ENCODE data around the gene RASA3. TPM values are rescaled to one million over a fixed set of nuclear protein-coding genes. Genes with fewer than 3 reads are reported as not detected.

Gene RASA3
- total and polyA plus RNA-seq, 9 of the 15 experiments (the other 6 are each of a cell fraction or from before 2014, with no cell fraction given), result 0.72 to 25.3 (median 14.4) TPM

DNA sequence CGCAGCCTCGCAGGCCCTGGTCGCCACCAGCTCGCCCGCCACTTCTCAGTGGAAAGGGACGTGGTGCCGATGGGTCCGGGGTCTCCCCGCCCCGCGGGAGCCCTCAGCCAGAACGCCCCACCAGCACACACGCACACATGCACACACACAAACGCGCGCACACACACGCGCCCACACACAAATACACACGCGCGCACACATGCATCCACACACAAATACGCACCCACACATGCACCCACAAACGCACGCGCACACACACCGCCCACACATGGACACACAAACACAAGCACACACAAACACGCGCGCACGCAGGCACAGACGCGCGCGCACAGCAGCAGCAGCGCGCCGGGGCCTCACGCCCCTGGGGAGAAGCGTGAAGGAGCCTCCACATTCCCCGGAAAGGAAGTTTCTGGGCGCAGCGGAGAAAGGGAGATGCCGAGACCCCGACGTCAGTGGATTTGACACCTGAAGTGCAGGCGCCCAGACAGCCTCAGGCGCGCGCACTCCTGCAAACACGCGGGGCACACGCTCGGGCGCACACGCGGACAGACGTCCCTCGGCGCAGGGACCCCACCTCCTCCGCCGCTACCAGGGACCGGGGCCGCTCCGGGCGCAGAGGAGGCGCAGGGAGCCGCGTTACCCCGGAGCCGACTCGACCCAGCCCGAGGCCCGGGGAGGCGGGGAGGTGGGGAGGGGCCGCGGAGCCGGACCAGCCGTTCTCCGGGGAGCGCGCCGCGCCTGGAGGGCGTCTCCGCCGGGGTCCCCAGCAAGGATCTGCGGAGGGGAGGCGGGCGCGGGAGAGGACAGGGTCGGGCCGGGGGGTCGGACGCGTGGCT lies 622 bp downstream of the RASA3 start (continued):
- TF ChIP-seq, protein P1, sequence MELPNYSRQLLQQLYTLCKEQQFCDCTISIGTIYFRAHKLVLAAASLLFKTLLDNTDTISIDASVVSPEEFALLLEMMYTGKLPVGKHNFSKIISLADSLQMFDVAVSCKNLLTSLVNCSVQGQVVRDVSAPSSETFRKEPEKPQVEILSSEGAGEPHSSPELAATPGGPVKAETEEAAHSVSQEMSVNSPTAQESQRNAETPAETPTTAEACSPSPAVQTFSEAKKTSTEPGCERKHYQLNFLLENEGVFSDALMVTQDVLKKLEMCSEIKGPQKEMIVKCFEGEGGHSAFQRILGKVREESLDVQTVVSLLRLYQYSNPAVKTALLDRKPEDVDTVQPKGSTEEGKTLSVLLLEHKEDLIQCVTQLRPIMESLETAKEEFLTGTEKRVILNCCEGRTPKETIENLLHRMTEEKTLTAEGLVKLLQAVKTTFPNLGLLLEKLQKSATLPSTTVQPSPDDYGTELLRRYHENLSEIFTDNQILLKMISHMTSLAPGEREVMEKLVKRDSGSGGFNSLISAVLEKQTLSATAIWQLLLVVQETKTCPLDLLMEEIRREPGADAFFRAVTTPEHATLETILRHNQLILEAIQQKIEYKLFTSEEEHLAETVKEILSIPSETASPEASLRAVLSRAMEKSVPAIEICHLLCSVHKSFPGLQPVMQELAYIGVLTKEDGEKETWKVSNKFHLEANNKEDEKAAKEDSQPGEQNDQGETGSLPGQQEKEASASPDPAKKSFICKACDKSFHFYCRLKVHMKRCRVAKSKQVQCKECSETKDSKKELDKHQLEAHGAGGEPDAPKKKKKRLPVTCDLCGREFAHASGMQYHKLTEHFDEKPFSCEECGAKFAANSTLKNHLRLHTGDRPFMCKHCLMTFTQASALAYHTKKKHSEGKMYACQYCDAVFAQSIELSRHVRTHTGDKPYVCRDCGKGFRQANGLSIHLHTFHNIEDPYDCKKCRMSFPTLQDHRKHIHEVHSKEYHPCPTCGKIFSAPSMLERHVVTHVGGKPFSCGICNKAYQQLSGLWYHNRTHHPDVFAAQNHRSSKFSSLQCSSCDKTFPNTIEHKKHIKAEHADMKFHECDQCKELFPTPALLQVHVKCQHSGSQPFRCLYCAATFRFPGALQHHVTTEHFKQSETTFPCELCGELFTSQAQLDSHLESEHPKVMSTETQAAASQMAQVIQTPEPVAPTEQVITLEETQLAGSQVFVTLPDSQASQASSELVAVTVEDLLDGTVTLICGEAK (IDR thresholded peaks at IDR 0.05), result 0 out of 2 replicates have a peak, but pooled peaks have one; percentile 14
- TF ChIP-seq, protein P1 (CRISPR knock-in tag; IDR thresholded peaks at IDR 0.05), result no peak
- TF ChIP-seq ZFX (CRISPR knock-in tag; IDR thresholded peaks at IDR 0.05), result peak; percentile 37
- TF ChIP-seq, protein P2, sequence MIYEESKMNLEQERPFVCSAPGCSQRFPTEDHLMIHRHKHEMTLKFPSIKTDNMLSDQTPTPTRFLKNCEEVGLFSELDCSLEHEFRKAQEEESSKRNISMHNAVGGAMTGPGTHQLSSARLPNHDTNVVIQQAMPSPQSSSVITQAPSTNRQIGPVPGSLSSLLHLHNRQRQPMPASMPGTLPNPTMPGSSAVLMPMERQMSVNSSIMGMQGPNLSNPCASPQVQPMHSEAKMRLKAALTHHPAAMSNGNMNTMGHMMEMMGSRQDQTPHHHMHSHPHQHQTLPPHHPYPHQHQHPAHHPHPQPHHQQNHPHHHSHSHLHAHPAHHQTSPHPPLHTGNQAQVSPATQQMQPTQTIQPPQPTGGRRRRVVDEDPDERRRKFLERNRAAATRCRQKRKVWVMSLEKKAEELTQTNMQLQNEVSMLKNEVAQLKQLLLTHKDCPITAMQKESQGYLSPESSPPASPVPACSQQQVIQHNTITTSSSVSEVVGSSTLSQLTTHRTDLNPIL (CRISPR knock-in tag; IDR thresholded peaks at IDR 0.05), result no peak
- no peak for TF ChIP-seq RNF2 (IDR thresholded peaks at IDR 0.05)
- peak; percentile 41 for TF ChIP-seq SAP30 (IDR thresholded peaks at IDR 0.05; ENCODE audit: borderline replicate concordance, insufficient read depth, low read depth, low read length, poor library complexity, severe bottlenecking)
- peak; percentile 18 for TF ChIP-seq CCNT2 (IDR thresholded peaks at IDR 0.05; ENCODE audit: borderline replicate concordance, extremely low read depth, insufficient read length, low read depth, low read length)
- TF ChIP-seq SIN3A (IDR thresholded peaks at IDR 0.05; ENCODE audit: borderline replicate concordance in 2 of 2, control insufficient read depth in 1 of 2, low read depth in 2 of 2, low read length in 2 of 2), result peak in 1 of 2 experiments; percentile 22; a peak in 1 of 4 replicates
- TF ChIP-seq ZBTB7A (IDR thresholded peaks at IDR 0.05; ENCODE audit: borderline replicate concordance, control insufficient read depth, low read depth, low read length), result no peak; the same call in 1 of the 2 replicates
- TF ChIP-seq STAT5B (CRISPR knock-in tag; IDR thresholded peaks at IDR 0.05), result no peak
- no peak for TF ChIP-seq ZNF197 (CRISPR knock-in tag; IDR thresholded peaks at IDR 0.05; ENCODE audit: low read depth)
- TF ChIP-seq, protein P3, sequence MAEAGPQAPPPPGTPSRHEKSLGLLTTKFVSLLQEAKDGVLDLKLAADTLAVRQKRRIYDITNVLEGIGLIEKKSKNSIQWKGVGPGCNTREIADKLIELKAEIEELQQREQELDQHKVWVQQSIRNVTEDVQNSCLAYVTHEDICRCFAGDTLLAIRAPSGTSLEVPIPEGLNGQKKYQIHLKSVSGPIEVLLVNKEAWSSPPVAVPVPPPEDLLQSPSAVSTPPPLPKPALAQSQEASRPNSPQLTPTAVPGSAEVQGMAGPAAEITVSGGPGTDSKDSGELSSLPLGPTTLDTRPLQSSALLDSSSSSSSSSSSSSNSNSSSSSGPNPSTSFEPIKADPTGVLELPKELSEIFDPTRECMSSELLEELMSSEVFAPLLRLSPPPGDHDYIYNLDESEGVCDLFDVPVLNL (CRISPR knock-in tag; IDR thresholded peaks at IDR 0.05; ENCODE audit: low read depth), result no peak
- TF ChIP-seq MYC (IDR thresholded peaks at IDR 0.05; ENCODE audit: low read depth, low read length), result peak; percentile 21; the same call in 1 of the 2 replicates
- peak; percentile 64; the same call in 1 of the 2 replicates for TF ChIP-seq MYC (CRISPR knock-in tag; IDR thresholded peaks at IDR 0.05; ENCODE audit: borderline replicate concordance, low read depth)

All from K562 (cell line).